Endothelial cell of umbilical vein (primary cell): ENCODE data around the gene BDKRB2. TPM values are rescaled to one million over a fixed set of nuclear protein-coding genes. Genes with fewer than 3 reads are reported as not detected.

ENCODE experiments used
- BruUV-seq: library from RNA; stranded (reverse); fragments of 400-500 nt; replicated peaks from 2 replicates; lab custom pipeline; 2021; lab: Mats Ljungman, UMichigan
- CTCF ChIA-PET: fragments of 300-600, 350-600 bp; sonication (Branson Sonifier 250); formaldehyde crosslinking; loops from one replicate; lab custom pipeline; 2021; ENCODE audit warnings: antibody characterized with exemption, inconsistent platforms; lab: Charles Lee
- POLR2A ChIA-PET: fragments of 300-600, 350-600 bp; sonication (Branson Sonifier 250); formaldehyde crosslinking; loops from one replicate; lab custom pipeline; 2021; ENCODE audit warnings: antibody characterized with exemption, inconsistent platforms; lab: Charles Lee
- DNase-seq: peaks from one replicate; pipeline ENCODE4 v3.0.0-alpha.2; 2011; ENCODE audit warnings: low read depth, low spot score
- FAIRE-seq: peaks from 2 replicates; lab custom pipeline; 2011; peaks lifted over from hg19 to GRCh38; lab: Jason Lieb, UNC
- H2AFZ ChIP-seq: 2 replicates; pipeline ENCODE4 v1.6.0; 2012; ENCODE audit warnings: low read depth, low read length, control low read depth, inconsistent platforms
- H3K27ac ChIP-seq: 2 replicates; pipeline ENCODE4 v1.5.1; 2011; ENCODE audit warnings: low read depth, mild to moderate bottlenecking, control low read depth, low read length, moderate library complexity; ENCODE audit not compliant: insufficient read depth
- H3K27me3 ChIP-seq, 2 experiments: 2 replicates each; pipeline versions ENCODE4 v1.6.0 to v1.6.1; 2011; ENCODE audit warnings: low read length in 2 of 2, mixed read lengths in 1 of 2; ENCODE audit not compliant: control insufficient read depth in 2 of 2, insufficient read depth in 2 of 2
- H3K36me3 ChIP-seq, 2 experiments: 2 replicates in 1 of 2; 3 replicates in 1 of 2; pipeline ENCODE4 v1.5.1; 2011; ENCODE audit warnings: low read length in 2 of 2, mild to moderate bottlenecking in 1 of 2, moderate library complexity in 1 of 2; ENCODE audit not compliant: control insufficient read depth in 2 of 2, insufficient read depth in 2 of 2; ENCODE audit errors: extremely low read depth in 1 of 2
- H3K4me1 ChIP-seq: 3 replicates; pipeline ENCODE4 v1.5.1; 2011; ENCODE audit warnings: mild to moderate bottlenecking, low read length; ENCODE audit not compliant: control insufficient read depth, insufficient read depth; ENCODE audit errors: extremely low read depth
- H3K4me2 ChIP-seq: 2 replicates; pipeline ENCODE4 v1.6.1; 2011; ENCODE audit warnings: low read length, control low read depth, mixed read lengths; ENCODE audit not compliant: insufficient read depth
- H3K4me3 ChIP-seq, 3 experiments: fragments of 200-600 bp in 1 of 3; sonication (generic), shearing (Covaris generic) in 1 of 3; replicated peaks in 1 of 3; 2 replicates each; pipeline ENCODE4 v1.5.1; 2011 to 2016; ENCODE audit warnings: control low read depth in 3 of 3, low read length in 3 of 3, mild to moderate bottlenecking in 2 of 3, inconsistent platforms in 1 of 3, low read depth in 1 of 3, moderate library complexity in 1 of 3; ENCODE audit not compliant: insufficient read depth in 1 of 3
- H3K79me2 ChIP-seq: 2 replicates; pipeline ENCODE4 v1.6.0; 2012; ENCODE audit warnings: low read length, inconsistent platforms; ENCODE audit not compliant: control insufficient read depth, insufficient read depth
- H3K9ac ChIP-seq: replicated peaks from 2 replicates; pipeline ENCODE3; 2011; ENCODE audit warnings: low read length, control low read depth; ENCODE audit not compliant: insufficient read depth; ENCODE audit errors: extremely low read depth
- H3K9me1 ChIP-seq: replicated peaks from 3 replicates; pipeline ENCODE4 v1.6.0; 2011; ENCODE audit warnings: mild to moderate bottlenecking, low read length; ENCODE audit not compliant: control insufficient read depth, insufficient read depth; ENCODE audit errors: extremely low read depth
- H3K9me3 ChIP-seq: replicated peaks from 2 replicates; pipeline ENCODE4 v1.5.1; 2012; ENCODE audit warnings: low read length, inconsistent platforms; ENCODE audit not compliant: control insufficient read depth, insufficient read depth
- H4K20me1 ChIP-seq: replicated peaks from 2 replicates; pipeline ENCODE3; 2011; ENCODE audit warnings: mild to moderate bottlenecking, low read length; ENCODE audit not compliant: control insufficient read depth, insufficient read depth; ENCODE audit errors: extremely low read depth
- CTCF ChIP-seq, 2 donors: IDR thresholded peaks; 1 replicate in 1 of 2; 2 replicates in 1 of 2; pipeline ENCODE4 v1.5.1; 2011; ENCODE audit warnings: low read length in 2 of 2, mild to moderate bottlenecking in 2 of 2, moderate library complexity in 2 of 2, control low read depth in 1 of 2, inconsistent platforms in 1 of 2, low read depth in 1 of 2; ENCODE audit not compliant: insufficient read depth in 1 of 2; ENCODE audit errors: extremely low read depth in 1 of 2
- EZH2 ChIP-seq: IDR thresholded peaks from 2 replicates; pipeline ENCODE4 v1.6.1; 2012; ENCODE audit warnings: borderline replicate concordance, low read depth, mild to moderate bottlenecking, moderate library complexity, low read length, inconsistent platforms; ENCODE audit not compliant: severe bottlenecking
- FOS ChIP-seq: IDR thresholded peaks from 2 replicates; pipeline ENCODE4 v1.6.1; 2011; ENCODE audit warnings: mild to moderate bottlenecking, low read length, moderate library complexity, borderline replicate concordance; ENCODE audit not compliant: insufficient read depth
- GATA2 ChIP-seq: IDR thresholded peaks from 2 replicates; pipeline ENCODE4 v1.7.0; 2011; ENCODE audit warnings: low read depth, mild to moderate bottlenecking, moderate library complexity, mixed read lengths, low read length; ENCODE audit not compliant: insufficient read length, insufficient read depth
- JUN ChIP-seq: IDR thresholded peaks from 2 replicates; pipeline ENCODE4 v1.6.1; 2011; ENCODE audit warnings: borderline replicate concordance, low read depth; ENCODE audit not compliant: insufficient read length, insufficient read depth
- MAX ChIP-seq: IDR thresholded peaks from 2 replicates; pipeline ENCODE4 v1.6.1; 2011; ENCODE audit not compliant: insufficient read depth, insufficient read length
- MYC ChIP-seq: IDR thresholded peaks from one replicate; pipeline ENCODE4 v1.6.1; 2011; ENCODE audit warnings: mild to moderate bottlenecking, low read depth, low read length
- POLR2A ChIP-seq: IDR thresholded peaks from 2 replicates; pipeline ENCODE4 v1.6.1; 2012; ENCODE audit warnings: low read depth, mild to moderate bottlenecking, control low read depth, low read length
- POLR2AphosphoS5 ChIP-seq: IDR thresholded peaks from 2 replicates; pipeline ENCODE4 v1.6.1; 2012; ENCODE audit warnings: low read depth, mild to moderate bottlenecking, control low read depth, low read length, moderate library complexity; ENCODE audit not compliant: insufficient read depth
- dilution Hi-C: fragments of 300-500 bp; cut with MboI; formaldehyde crosslinking; loops from one replicate; pipeline ENCODE4 v1.15.0; 2019; ENCODE audit warnings: low sequenced_read_pairs; ENCODE audit not compliant: extremely low pct_ligation_motif_present
- intact Hi-C: fragments of 100-400 bp; cut with micrococcal nuclease; formaldehyde crosslinking; loops from one replicate; pipeline ENCODE4 v1.10.0; 2022
- polyA plus RNA-seq, 4 experiments: library from polyadenylated mRNA; depleted of rRNA in 3 of 4; stranded (reverse) in 3 of 4; unstranded in 1 of 4; fragments of >200 nt; gene quantifications; 2 replicates each; pipeline versions ENCODE4 v1.2.1 to v1.2.3, GENCODE V29; 2011 to 2012; ENCODE audit warnings: missing spikeins in 1 of 4
- total RNA-seq: library from RNA; stranded (reverse); gene quantifications from 2 replicates; pipeline ENCODE4 v1.2.3, GENCODE V29; 2021

BDKRB2 gene
- total and polyA plus RNA-seq, 2 donors (not counting 3 experiments of a cell fraction or from before 2014, with no cell fraction given) = 0.22 to 0.77 TPM

- Histone ChIP-seq H3K27me3 (no peaks in the 10 kb centered on the region), H4K20me1 (no peaks in the 10 kb centered on the region), H3K27ac (no peak overlapping the region), H3K9me1 (no peaks in the 10 kb centered on the region), H3K9me3 (no peaks in the 10 kb centered on the region), H3K4me1 (peaks cover 2% of the 10 kb centered on the region), H3K9ac (no peak overlapping the region), H3K4me2 (no peak overlapping the region), H2AFZ (no peak overlapping the region), H3K4me3 (no peak overlapping the region), H3K36me3 (no peaks in the 10 kb centered on the region), H3K79me2 (no peaks in the 10 kb centered on the region)
- intact Hi-C loops = no loop called here
- POLR2A ChIA-PET = no interaction called here
- peak; percentile 62 for DNase-seq
- BruUV-seq = no TSS peak
- CTCF ChIA-PET = no interaction called here
- FAIRE-seq = no peak
- dilution Hi-C loops = no loop called here
- TF ChIP-seq EZH2 (no peak), GATA2 (no peak), POLR2AphosphoS5 (no peak), CTCF (IDR thresholded peaks at IDR 0.05; ENCODE audit: extremely low read depth in 1 of 2, insufficient read depth in 1 of 2, low read depth in 1 of 2, low read length in 2 of 2) (no peak), POLR2A (no peak), MAX (no peak), JUN (no peak), MYC (no peak), FOS (no peak)
These were observed 11.4 kb upstream of the BDKRB2 start for GRCh38 chr14:96192975-96193805.
